Measurements from ENCODE around the gene S1PR4.

S1PR4 gene

GRCh38 chr19:3178377-3178972 is at the start of gene S1PR4:
Gene S1PR4 (plus strand): TSS chr19:3178769. CDS start chr19:3178793, 24 bp downstream.
- DNase-seq = peak; percentile 65

- DNase-seq = no peak
Observed at GRCh38 chr19:3129112-3129511, 49.5 kb upstream of the S1PR4 start.

- no peak for DNase-seq
Observed at GRCh38 chr19:3131168-3131567, 47.4 kb upstream of the S1PR4 start.

- peak; percentile 74 for DNase-seq
Observed at GRCh38 chr19:3132971-3133792, 45.4 kb upstream of the S1PR4 start.

- DNase-seq = no peak
Observed at GRCh38 chr19:3133793-3134116, 44.8 kb upstream of the S1PR4 start.

GRCh38 chr19:3135961-3136683 is 42.4 kb upstream of the S1PR4 start, which contains the start of gene GNA15:
Gene GNA15 (plus strand): TSS chr19:3136033. CDS start chr19:3136451, 418 bp downstream.
- DNase-seq = peak; percentile 28

GRCh38 chr19:3136684-3137055 is 41.9 kb upstream of the S1PR4 start:
- DNase-seq = no peak

- no peak for DNase-seq
Observed at GRCh38 chr19:3137119-3137518, 41.5 kb upstream of the S1PR4 start.

GRCh38 chr19:3138268-3138667 is 40.3 kb upstream of the S1PR4 start:
- no peak for DNase-seq

- DNase-seq = no peak
Observed at GRCh38 chr19:3140667-3141038, 37.9 kb upstream of the S1PR4 start.

GRCh38 chr19:3142292-3142670 is 36.3 kb upstream of the S1PR4 start:
- no peak for DNase-seq

GRCh38 chr19:3142781-3143337 is 35.7 kb upstream of the S1PR4 start:
- no peak for DNase-seq

- DNase-seq = no peak
Observed at GRCh38 chr19:3145909-3146676, 32.5 kb upstream of the S1PR4 start.

GRCh38 chr19:3146677-3147100 is 31.9 kb upstream of the S1PR4 start:
- DNase-seq = peak; percentile 68

- DNase-seq = no peak
Observed at GRCh38 chr19:3148503-3148902, 30.1 kb upstream of the S1PR4 start.

- DNase-seq = no peak
Observed at GRCh38 chr19:3149089-3149488, 29.5 kb upstream of the S1PR4 start.

GRCh38 chr19:3149526-3150505 is 28.8 kb upstream of the S1PR4 start:
- no peak for DNase-seq

- no peak for DNase-seq
Observed at GRCh38 chr19:3150739-3151329, 27.7 kb upstream of the S1PR4 start.

- no peak for DNase-seq
Observed at GRCh38 chr19:3151563-3152418, 26.8 kb upstream of the S1PR4 start.

- DNase-seq = no peak
Observed at GRCh38 chr19:3152419-3152780, 26.2 kb upstream of the S1PR4 start.

Data from activated CD4-positive, alpha-beta T cell treated with anti-CD3 and anti-CD28 coated beads, Interleukin-2, amount 50 U/mL, for 1 hour (primary cell).